Medulla oblongata (tissue), 1 donor: Measurements from ENCODE around the gene SLC25A23.

Experiments used
- DNase-seq: peaks from one replicate; pipeline ENCODE4 v3.0.0-alpha.2; 2015; ENCODE audit errors: extremely low spot score

The SLC25A23 gene

DNA sequence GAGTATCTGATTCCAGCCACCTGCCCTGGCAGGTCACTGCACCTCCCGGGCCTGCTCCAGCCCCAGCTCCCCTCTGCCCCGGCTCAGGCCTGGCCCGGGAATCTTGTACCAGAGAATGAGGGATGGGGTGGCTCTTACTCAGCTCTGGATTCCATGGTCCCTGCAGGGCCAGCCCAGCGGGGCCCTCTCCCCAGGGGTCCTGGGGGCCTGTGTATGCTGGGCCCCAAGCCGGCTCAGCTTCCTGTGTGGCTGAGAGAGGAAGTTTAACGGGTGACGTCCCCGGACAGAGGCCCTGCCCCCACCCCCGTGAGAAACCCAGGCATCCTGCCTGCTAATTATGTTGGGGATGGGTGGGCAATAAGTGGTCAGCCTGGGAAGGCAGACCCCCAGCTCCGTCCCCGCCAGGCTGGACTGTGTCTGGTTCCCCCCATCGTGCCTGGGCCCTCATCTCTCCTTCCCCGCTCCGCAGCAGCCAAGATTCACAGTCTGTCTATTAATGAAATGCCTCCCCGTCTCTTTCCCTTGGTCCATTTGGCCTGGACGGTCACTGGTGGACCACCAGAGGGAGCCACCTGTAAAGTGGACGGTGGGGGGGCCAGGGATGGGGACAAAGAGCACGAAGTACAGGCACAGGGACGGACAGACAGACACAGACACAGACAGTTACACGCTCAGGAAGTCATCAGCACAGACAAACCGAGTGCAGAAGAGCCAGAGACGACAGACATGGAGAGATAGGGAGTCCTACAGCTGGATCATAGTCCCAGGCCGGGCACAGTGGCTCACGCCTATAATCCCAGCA is 22.1 kb upstream of the SLC25A23 start, which contains the start of gene DENND1C:
Gene DENND1C, minus strand, starts transcription at position 247 of the 802 bp plus-strand sequence. Its CDS starts 92 bp downstream, at position 155.
- peak; percentile 72 for DNase-seq

DNA sequence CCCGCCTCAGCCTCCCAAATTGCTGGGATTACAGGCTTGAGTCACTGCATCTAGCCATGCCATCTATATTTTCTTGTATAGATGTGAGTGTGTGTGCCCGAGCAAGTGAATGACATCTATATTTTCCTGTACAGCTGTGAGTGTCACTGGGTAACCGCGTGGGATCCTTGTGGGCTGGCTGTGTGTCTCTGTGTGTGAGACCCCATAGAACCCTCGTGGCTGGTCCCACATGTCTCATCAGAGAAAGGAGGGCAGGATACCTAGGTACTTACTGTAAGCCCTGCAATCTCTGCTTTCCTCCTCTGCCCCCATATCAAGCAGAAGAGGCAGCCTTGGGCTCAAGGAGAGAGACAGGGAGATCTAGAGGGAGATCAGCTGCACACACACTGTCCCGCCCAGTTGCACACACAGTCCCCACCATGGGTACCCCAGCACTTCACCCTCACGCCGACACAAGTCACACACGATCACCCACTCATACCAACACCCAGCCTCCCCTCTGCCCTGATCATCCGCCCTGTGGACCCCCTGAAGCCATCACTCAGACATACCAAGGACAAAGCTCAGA is 21.3 kb upstream of the SLC25A23 start:
- no peak for DNase-seq

DNA sequence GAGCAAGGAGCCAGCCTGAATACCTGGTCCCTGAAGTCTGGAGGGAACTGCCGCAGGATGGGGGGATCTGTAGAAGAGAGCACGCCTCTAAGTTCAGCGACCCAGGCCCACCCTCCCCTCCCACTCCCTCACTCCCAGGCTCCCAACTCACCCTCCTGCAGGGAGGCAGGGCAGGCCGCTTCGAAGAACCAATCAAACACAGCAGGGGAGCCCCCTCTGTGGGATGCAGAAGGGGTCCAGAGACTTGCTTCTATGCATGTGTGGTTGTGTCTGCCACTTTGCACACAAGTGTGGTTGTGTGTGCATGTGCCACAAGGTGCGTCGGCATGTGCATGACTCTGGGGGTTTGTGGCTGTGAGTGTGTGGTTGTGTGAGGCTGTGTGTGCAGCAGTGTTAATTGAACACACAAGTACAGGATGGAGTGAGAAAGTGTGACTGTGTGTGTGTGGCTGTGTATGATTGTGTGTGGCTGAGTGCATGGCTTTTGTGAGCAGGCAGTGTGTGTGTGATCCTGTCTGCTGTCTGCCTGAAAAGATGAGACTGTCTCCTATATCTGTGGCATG is 20.3 kb upstream of the SLC25A23 start:
- DNase-seq = no peak

GRCh38 chr19:6478815-6479214 is 19.2 kb upstream of the SLC25A23 start:
- DNase-seq = no peak

- no peak for DNase-seq
Observed at GRCh38 chr19:6476896-6477431, 17.4 kb upstream of the SLC25A23 start.

GRCh38 chr19:6476155-6476895 is 16.7 kb upstream of the SLC25A23 start:
- DNase-seq = peak; percentile 66

DNA sequence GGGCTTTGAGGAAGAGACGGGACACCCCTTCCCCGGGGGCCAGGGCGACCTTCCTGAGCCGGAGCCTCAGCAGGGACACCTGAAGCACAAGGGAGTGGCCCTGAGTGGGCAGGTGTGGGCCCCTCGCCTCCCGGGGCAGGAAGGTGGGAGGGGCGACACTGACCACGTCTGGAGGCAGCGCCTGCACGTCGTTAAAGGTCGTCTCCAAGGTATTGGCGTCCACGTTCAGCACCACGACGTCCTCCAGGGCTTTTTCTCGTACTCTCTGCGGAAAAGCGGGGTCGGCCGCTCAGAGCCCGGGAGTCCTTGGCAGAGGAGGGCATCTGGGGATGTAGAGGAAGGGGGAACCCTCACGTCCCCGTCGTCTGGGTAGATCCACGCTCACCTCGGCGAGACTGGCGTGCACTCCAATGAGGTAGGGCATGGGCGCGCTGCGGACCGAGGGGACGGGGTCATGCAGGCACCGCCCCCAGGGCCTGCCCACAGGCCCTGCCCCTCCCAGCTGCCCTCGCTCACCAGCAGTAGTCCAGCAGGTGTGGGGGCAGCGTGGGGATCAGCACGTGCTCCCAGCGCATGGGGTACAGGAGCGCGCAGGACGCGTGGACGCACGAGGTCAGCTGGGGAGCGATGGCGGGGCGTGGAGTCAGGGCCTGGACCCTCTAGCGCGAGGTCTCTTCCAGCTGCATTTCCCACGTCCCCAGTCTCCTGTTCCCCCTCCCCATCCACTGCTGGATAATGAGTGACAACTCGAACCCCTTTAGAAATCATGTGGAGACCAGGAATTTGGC is 15.9 kb upstream of the SLC25A23 start:
- no peak for DNase-seq

DNA sequence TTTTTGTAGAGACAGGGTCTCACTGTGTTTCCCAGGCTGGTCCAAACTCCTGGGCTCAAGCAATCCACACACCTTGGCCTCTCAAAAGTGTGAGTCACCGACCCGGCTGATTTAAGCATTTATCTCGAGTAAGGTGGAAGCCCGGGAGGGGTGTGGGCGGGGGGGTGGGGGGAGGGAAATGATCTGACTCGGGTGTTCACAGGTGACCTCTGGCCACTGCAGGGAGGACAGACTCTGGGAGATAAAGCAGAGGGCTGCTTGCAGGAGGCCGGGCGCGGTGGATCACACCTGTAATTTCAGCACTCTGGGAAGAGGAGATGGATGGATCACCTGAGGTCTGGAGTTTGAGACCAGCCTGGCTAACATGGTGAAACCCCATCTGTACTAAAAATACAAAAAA is 14.1 kb upstream of the SLC25A23 start:
- no peak for DNase-seq

DNA sequence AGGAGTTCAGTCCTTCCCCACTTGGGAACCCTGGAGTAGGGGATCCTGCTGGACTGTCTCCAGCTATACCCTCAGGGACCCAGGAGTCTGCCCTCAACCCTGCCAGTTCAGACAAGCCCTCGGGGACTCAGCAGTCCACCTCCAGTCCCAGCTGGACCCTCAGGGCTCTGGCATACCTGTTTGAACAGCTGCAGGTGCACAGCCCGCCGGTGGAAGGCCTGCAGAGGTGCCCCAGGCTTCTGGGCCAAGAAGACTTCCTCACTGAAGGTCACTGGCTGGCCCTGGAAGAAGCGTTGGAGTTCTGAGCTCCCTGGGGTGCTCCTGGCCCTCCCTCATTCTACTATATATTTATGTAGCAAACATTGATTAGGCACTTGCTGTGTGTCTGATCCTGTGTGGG is 13.1 kb upstream of the SLC25A23 start:
- DNase-seq = no peak

- DNase-seq = no peak
Observed at GRCh38 chr19:6471076-6471475, 11.5 kb upstream of the SLC25A23 start.

- no peak for DNase-seq
Observed at GRCh38 chr19:6470173-6470572, 10.6 kb upstream of the SLC25A23 start.

- no peak for DNase-seq
Observed at GRCh38 chr19:6467384-6467783, 7.8 kb upstream of the SLC25A23 start.

GRCh38 chr19:6466526-6467248 is 7.1 kb upstream of the SLC25A23 start:
- DNase-seq = no peak

DNA sequence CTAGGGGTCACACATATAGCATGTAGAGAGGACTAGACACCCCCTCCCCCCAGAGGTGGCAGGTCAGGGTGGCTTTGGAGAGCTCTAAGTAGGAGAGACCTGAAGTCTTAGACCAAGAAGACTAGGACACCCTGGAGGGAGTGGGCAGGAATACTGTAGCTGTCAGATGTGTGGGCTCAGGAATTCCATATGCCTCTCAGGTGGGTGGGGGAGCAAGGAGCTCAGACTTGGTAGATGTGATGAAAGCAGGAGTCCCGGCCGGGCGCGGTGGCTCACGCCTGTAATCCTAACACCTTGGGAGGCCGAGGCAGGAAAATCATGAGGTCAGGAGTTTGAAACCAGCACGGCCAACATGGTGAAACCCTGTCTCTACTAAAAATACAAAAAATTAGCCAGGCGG is 6.1 kb upstream of the SLC25A23 start:
- no peak for DNase-seq

- DNase-seq = no peak
Observed at GRCh38 chr19:6465006-6465405, 5.4 kb upstream of the SLC25A23 start.

- no peak for DNase-seq
Observed at GRCh38 chr19:6464070-6464873, 4.7 kb upstream of the SLC25A23 start, which contains the start of gene CRB3. TSS of gene CRB3 (plus strand) at chr19:6464271. CDS start at chr19:6464702, 431 bp downstream.

DNA sequence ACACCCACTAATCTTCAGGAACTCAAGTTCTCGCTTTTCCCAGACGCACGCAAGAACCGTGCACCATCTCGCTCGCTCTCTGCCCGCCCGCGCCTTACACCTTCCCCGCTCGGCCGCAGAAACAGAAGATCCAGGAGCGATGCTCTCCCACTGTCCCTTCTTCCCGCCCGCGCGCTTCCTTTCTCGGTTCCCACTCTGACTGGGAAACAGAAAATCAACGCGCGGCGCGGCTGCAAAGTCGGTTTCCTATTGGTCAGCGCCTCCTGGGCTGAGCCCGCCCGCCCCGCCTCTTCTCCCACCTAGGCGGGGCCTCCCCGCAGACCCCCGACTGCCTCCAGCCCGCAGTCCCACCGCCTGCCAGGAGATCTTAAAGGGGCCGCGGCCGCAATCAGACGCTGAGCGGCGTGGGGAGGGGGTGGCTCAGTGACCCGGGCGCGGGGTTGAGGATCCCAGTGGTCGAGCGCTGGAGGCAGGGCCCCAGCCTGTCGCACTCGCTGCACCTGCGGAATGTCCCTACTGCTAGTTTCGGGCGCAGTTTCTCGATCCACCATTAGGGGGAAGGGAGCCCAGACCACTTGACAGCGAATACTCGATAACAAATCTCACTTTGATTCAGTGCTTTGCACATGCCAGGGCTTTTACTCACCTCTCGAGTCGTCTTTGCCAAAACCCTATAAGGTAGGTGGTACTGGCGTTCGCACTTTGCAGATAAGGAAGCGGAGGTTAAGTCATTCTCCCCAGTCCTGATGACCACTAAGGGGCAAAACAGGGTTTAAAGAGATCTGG is 700 bp upstream of the SLC25A23 start:
- peak; percentile 99 for DNase-seq

DNA sequence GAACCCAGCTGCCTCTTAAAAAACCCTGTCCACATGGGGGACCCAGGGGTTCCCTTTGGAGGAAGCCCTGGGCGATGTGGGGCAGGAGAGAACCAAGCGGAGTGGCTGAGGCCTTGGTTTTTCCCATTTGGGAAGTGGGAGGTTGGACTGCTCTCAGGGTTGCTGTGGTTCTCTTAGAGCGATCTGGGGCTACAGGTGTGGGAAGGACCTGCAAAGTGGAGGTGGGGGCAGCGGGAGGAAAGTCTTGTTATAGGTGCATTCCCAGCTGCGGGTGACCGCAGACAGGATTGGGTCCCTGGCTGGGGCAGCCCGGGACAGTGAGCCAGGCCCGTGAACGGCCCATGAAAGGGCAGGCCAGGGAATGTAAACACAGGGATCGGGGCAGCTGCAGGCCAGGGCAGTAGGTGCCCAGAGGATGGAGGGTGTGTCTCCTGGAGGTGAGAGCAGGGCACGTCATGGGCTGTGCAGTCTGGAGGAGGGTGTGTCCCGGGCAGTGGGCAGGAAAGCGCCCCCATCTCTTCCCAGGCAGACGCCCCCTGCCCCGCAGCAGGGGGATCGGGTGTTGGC is 814 bp downstream of the SLC25A23 start:
- DNase-seq = no peak
